ENCODE data around the gene EMILIN3.

- TF ChIP-seq POLR2A (IDR thresholded peaks at IDR 0.05) (no peak), CTCF (IDR thresholded peaks at IDR 0.05) (no peak), EP300 (IDR thresholded peaks at IDR 0.05; ENCODE audit: low read depth) (no peak), POLR2AphosphoS5 (IDR thresholded peaks at IDR 0.05) (no peak)
Measured at GRCh38 chr20:41415191-41415590, 48.6 kb upstream of the EMILIN3 start.

Measured in transverse colon (tissue), 4 donors.